HG03378 (cell line): ENCODE measurements around the gene PRSS50.
"Not testable (repeated sequence)": the region's sequence is repeated elsewhere in the genome, so short reads cannot be mapped to it uniquely, and the experiment has no call there.

Source experiments
- ATAC-seq: cut with Tn5 transposase; IDR thresholded peaks from one replicate; pipeline ENCODE4 v1.9.1; 2021; ENCODE audit warnings: mild to moderate bottlenecking, moderate library complexity; ENCODE audit not compliant: unreplicated experiment

PRSS50 gene

DNA sequence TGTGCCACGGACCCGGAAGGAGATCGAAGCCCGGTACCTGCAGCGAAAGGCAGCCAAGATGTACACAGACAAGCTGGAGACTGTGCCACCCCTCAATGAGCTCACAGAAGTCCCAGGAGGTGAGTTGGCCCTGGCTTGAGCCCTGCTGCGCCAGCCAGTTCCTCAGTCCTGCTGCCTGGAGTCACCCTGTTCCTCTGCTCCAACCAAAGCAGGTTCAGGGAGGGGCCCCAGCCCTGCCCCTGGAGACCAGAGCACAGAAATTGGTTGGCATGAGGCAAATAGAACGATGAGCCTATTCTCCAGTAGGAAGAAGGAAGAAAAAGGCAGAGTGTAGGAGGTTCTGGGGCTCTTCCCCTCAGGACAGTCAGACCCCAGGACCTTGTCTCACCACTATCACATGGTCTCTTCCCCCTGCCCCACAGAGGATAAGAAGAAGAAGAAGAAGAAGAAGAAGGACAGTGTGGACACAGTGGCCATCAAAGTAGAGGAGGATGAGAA is 8.5 kb downstream of the PRSS50 start:
- no peak for ATAC-seq

DNA sequence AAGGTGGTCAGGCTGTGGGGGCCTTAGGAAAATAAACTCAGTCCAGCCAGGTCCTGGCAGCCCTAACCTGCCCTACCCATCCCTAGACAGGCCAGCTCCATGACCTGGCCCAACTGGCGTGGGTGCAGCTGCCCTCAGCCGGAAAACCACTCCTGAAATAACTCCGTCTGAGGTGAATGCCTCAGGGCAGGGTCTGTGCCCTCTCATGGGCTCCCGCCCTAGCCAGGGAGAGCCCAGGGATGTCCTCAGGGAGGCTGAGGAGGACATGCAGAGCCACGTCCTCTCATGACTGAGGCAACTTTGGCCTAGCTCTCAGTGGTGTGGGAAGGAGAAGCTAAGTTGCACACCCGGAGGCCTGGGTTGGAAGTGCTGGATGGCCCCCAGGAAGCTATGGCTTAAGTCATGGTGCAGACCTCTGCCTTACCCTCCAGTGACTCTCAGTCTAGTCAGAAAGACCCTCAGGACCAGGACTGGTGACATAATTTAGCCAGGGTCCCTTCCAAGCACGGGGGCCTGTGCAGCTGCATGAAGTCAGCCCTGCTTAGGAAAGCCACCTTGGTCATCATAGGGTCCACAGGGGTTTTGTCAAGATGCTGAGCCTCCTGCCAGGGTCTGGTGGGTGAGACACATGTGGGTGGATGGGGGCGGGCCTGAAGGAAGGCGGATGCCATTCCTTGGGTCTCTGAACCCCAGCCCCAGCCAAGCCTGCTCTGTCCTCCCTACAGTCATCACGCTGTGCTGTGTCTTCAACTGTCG is 9.1 kb downstream of the PRSS50 start:
- no peak for ATAC-seq

DNA sequence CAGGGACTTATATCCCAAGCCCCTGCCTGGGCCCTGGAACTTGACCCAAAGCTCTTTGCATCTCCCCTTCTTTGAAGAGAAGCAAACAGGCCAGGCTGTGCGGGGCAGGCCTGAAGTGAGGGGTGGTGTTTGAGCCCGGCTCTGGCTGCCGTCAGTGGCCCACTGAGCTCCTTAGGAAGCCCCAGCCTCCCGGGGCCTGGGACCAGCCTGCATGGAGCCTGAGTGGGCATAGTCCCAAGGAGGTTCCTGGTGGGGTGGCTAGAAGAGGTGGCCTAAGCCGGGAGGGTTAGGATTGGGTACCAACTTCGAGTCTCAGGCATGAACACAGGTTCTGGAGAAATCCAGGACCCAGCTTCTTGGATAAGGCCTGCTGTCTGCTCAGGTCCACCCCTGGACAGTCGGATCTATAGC is 10.1 kb downstream of the PRSS50 start:
- ATAC-seq, result no peak

DNA sequence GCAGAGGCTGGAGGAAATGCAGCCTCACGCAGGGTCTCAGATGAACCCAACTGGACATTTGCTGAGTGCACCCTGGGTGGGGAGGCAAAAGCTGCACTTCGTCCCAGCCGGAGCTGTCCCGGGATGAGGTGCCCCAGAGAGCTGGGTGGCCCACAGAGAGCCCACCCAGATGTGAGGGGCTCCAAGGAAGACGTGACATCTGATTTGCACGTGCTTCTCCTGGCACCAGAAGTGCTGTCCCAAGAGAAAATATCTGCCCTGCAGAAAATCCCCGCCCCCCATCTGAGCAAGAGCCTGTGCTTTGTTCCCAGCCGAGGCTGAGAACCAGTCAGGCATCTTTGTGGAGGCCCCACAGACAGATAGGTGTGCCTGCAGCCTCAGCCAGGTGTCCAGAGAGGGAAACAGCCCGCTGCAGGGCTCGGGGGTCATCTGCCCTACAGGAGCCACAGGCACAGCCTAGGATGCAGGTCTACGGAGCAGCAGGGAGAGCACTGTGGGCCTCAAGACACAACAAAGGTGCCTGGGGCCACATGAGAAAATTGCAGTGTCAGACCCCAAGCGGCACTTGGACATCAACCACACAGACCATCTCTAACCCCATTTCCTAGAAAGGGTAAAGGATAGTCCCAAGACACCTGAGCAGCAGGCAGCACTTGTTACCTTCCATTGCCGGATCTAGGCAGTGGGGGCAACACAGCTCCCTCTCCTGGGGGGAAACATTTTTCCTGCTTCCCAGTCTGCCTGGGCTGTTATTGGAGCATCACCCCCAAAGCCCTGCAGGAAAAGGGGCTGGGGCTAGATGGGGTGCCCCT is 10.7 kb downstream of the PRSS50 start:
- ATAC-seq, result no peak

DNA sequence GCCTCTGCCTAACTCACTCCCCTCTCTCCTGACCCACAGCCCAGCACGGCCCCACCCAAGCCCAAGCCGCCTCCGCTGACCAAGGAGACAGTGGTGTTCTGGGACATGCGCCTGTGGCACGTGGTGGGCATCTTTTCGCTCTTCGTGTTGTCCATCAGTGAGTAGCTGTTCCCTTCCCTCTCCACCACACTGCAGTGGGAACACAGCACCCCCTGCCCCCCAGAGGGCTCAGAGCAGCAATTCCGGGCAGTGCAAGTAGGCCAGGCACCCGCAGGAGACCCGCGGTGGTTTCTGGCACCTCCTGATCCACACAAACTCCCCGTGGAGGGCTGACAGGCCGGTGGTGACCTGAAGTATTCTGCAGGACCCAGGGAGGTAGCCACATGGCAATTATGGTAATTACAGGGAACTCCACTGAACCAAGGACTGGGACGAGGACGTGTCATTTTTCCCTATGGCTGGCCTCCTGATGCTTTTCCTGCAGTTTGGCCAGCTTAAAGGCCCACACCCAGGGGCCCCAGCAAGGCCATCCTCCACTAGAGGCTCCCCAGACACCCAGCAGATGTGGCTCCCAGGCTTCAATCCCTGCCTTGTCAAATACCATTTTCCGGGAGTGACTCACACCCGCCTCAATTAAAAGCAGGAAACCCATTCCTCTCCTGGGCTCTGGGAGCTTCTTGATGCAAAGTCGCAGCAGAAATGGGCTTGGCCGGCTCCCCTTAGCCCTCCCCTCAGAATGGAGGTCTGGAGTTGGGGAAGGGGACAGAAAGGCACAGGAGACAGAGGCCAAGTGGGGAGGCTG is 11.7 kb downstream of the PRSS50 start:
- ATAC-seq, result no peak

DNA sequence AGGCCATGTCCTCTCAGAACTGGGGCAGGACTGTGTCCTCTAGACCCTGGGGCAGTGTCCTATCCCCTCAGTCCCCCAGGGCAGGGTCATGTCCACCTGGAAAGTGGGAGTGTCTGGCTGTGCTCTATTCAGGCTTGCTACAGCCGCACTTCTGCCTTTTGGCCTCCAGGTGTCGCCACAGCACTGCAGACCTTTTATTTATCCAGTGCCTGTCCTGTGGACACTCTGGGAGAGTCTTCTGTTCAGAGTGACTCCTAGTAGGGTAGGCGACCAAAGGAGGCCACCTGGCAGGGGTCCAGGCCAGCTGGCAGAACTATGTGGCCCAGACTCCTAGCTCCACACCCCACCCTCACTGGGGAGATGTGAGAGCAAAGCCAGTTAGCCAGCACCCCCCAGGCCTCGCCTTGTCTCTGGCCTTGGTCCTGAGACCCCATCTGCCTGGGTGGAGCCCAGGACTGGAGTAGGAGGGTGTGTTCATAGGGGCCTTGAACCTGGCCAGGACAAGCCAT is 12.6 kb downstream of the PRSS50 start:
- no peak for ATAC-seq

DNA sequence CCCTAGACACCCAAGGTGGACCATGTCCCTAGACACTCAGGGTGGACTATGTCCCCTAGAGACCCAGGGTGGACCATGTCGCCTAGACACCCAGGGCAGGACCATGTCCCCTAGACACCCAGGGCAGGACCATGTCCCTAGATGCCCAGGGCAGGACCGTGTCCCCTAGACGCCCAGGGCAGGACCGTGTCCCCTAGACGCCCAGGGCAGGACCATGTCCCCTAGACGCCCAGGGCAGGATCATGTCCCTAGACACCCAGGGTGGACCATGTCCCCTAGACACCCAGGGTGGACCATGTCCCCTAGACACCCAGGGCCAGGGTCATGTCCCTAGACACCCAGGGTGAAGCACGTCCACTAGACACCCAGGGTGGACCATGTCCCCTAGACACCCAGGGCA is 13.3 kb downstream of the PRSS50 start:
- ATAC-seq, result not testable (repeated sequence)

DNA sequence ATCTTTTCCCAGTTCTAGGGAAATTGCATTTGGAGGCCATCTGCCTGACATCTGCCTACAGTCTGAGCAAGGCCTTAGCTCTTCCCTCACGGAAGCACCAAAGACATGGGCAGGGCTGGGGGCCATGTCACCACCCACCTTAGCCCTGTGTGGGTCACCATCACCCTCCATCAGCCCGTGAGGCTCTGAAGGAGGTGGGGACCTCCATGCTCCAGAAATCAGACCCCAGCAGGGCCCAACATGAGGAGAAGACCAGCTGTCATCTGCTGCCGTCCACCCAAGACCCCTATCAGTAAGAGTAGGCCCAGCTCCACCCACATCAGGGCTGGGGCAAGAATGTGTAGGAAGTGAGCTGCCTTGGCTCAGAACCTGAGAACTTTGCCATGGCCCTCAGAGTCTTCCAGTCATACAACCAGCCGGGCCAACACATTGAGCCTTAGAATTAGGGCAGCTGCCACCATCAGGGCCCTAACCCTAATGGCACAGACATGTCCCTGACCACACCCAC is 14.6 kb downstream of the PRSS50 start:
- ATAC-seq, result no peak

DNA sequence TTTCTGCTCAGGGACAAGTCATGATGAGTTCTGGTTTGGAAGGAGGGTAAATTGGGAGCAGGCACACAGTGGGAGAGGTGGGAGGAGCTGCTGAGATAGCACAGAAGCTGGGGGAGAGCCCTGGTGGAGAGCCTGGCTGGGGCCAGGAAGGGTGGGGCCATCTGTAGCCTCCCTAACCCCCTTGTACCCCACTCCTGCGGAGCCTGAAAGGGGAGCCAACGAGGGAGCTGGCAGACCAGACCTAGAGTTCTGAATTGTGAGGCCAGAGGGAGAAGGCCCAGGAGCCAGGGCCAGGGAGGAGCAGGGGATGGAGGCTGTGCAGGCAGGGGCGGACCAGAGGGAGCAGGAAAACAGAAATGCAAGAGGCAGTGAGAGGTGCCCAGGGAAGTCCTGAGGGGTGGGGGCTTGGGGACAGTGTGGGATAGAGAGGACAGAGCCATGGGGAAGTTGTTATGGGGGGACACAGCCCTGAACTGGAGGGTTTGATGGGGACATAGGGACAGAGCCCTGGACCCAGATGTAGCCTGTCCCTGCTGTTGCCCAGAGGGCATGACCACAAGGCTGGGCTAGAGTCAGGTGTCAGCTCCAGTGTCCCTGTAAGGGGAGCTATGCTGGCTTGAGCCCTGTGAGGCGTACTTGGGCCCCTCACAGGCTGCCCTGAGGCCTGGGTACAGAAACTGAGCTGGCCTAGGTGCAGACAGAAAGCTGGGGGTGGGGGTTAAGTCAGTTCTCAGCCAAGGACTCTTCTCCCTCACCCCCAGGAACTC is 15.2 kb downstream of the PRSS50 start:
- no peak for ATAC-seq

DNA sequence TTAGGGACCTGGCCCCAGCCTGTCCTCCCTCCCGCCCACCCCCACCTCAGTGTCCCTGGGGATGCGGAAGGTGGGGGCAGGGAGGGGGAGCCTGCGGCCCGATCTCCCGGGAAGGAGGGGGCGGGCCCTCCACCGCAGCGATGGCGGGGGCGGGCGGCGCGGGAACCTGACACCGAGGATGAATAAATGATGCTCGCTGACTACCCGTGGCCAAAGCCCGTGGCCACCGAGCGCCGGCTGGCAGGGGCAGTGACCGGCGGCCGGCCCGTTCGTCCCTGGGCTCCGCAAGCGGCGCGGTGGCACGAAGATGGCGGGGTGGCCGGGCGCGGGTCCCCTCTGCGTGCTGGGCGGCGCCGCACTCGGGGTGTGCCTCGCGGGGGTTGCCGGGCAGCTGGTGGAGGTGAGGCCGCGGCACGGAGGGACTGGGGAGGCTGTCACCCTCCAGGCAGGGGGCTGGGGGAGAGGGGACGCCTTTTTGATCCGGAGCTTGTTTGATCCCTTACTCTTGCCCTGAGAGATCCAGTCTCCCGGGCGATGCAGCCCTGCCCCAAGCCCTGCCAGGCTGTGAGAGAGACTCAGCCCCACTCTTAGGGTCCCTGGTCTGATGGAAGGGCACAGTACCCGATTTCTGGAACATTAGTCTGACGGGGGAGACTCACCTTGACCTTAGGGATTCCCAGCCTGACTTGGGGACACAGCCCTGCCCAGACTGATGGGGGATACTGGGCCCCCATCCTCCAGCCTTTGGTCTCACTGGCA is 16.3 kb downstream of the PRSS50 start, which contains the start of gene TMIE:
Gene TMIE (plus strand): TSS at position 212 of the 759 bp plus-strand sequence. CDS start 96 bp downstream, at position 308.
- ATAC-seq, result no peak

DNA sequence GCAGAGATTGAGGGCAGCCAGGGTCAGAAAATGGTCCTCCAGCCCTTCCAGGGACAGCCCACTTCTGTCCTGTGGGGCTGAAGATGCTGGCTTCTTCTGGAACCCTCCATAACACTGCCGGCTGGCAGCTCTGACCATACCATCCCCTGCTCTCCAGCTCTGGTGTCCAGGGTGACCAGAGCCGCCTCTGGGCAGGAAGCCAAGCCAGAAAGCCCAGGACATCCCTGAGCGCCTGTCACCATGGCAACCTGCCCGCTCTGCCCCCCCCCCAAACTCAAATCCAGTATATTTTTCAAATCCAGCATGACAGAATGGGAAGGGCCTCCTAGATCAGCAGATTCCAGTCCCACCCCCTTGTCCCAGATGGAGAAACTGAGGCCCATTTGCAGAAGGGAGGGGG is 16.9 kb downstream of the PRSS50 start:
- no peak for ATAC-seq

DNA sequence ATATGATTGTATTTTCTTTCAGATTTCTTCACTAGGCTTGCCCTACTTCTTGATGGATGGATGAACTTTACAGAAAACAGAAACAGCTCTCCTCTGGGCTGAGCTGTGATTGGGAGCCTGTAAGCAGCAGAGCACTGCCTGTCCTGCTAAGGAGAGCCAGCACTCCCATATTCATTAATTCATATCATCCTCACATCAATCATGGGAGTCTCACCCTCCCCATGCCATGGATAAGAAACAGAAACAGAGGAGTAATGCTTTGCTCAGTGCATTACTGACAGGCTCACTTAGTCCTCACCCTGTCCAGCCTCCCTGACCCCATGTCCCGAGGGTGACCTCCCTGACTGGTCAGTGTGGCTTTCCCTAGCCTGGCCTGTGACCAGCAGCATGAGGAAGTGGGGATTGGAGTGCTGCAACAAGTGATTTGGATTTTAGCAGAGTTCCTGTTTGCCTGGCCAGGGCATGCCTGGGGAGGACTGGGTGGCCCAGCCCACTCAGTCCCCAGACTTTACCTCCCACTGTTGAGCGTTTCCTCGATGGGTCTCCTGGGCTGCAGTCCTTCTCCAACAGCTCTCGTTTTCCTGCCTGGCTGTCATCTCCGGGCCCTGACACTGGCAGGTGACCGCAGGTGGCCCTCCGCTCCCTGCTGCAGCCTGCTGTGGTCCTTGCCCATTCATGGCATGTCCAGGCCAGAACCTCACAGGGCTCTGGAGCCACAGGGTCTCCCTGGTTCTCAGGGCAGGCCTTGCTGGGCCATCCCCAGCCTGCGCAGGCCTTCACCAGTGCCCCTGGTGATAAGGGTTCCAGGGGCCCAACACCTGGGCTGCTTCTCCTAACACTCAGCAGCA is 17.8 kb downstream of the PRSS50 start:
- ATAC-seq, result no peak

DNA sequence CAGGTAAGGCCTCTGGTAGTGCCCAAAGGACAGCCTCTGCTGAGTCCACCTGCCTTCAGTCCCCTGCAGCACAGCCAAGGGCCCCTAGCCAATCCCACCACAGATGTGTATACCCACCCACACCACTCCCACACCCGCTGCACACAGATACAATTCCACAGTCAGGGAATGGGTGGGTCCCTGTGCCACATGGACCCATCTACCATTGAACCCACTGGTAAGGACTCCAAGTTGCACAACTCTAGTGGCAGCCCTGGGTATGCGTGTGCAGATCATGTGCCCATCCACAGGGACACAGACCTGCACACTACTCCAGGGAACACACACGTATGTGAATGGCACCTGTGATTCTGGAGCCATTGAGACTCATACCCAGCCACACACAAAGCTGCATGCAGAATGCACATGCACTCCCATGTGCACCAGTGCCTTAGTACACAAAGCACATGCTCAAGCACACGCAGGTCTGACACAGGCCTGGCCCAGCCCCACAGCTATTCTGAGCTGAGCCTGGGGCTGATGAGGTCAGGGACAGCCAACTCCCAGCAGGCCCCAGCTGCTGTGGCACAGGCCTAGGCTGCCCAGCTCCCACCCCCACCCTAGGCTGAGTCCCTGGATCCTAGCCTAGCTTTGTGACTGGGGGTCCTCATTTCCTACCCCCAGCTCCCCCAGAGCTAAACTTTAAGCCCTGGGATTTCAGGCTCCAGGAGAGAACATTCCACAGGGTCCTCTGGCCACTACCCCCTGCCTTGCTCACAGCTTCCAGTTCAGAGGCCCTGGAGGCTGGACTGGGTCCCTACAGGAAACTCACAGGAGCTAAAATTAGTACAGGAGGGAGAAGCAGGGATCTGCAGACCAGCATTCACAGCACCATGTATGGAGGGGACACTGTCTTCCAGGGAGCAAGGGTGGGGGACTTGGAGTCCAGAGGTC is 21.4 kb downstream of the PRSS50 start:
- no peak for ATAC-seq

DNA sequence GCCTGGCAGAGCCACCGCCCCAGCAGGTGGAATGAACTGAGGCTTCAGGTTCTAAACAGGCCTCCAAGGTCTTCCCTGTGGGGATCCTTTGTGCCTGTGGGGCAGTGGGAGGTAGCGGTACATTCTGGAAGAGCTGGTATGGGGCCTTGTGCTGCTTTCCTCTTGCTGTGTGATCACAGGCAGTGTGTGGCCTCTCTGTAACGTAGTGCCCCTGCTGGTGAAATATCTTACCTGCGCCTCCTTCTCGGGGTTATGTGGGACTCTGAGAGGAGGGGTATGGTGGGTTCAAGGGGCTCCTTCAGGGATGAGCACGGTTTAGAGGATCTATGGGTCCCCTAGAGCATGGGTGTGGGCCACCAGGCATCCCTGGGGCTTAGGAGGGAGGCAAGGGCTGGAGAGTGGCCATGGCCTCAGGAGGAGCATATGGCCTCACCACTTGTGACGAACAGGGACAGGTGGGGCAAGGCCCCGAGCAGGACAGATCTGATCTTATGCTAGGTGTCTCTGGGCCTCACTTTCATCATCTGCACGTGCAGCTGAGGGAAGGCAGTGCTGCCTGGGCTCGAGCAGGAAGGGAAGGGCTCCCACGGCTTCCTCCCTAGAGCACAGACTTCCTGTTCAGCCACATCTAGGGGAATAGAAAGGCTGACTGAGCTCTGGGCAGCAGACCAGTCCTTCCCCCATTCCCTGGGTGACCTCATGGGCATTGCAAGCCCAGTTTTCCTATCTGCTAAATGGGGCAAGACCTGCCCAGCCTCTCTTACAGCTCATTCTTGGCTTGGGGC is 22.3 kb downstream of the PRSS50 start:
- ATAC-seq, result no peak

DNA sequence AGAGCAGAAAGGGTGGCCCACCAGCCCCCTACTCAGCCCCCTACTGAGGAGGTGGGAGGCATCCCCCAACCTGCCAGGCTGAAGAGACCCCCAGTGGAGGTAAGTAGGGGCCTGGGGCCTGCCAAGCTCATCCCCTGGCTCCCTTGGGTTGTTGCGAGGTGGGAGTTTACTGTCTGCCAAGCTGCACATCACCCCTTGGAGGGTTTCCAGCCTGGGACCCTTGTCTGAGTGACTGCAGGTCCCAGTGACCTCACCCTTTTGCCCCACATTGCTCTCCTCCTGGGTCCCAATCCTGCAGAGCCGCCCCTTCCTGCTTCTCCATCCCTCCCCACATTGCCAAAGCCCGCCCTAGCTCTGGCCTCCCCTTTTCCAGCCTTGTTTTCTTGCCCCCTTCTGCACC is 23.1 kb downstream of the PRSS50 start:
- no peak for ATAC-seq

DNA sequence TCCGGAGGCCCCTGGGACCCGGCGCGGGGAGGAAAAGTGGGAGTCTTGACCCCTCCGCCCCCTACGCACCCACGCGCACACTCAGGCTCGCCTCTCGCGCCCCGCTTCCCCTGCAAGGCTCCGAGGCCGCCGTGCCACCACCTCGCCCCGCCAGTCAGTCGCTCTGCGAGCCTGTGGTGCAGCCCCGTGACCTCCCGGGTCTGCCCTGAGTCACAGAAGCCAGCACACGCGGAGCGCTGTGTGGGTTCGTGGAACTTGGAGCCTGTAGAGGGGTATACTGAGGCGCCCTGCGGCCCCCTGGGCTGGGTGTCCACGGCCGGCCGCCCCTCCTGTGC is 23.8 kb downstream of the PRSS50 start:
- ATAC-seq, result no peak
